ENCODE data around the gene ZNF311.
"Not testable (repeated sequence)": the region's sequence is repeated elsewhere in the genome, so short reads cannot be mapped to it uniquely, and the experiment has no call there.

ZNF311 gene

GRCh38 chr6:28953585-28954258 lies 51.4 kb downstream of the ZNF311 start:
- peak overlapping the region; percentile 63 for H3K4me3 ChIP-seq (replicated peaks; ENCODE audit: low read depth, low read length)
- no peak for TF ChIP-seq CTCF (IDR thresholded peaks at IDR 0.05; ENCODE audit: low read length, missing control alignments)

GRCh38 chr6:28953039-28953584 lies 52.0 kb downstream of the ZNF311 start:
- DNase-seq (ENCODE audit: low read depth) = peak; percentile 63
- TF ChIP-seq CTCF (IDR thresholded peaks at IDR 0.05; ENCODE audit: low read length, missing control alignments) = no peak
- peak overlapping the region; percentile 63 for H3K4me3 ChIP-seq (replicated peaks; ENCODE audit: low read depth, low read length)

More at GRCh38 chr6:28953585-28954258, 51.4 kb downstream of the ZNF311 start:
- peak; percentile 26 for DNase-seq (ENCODE audit: low read depth)

- DNase-seq (ENCODE audit: low read depth); H3K4me3 ChIP-seq (replicated peaks; ENCODE audit: low read depth, low read length): not testable (repeated sequence)
Measured at GRCh38 chr6:28949656-28950195, 55.4 kb downstream of the ZNF311 start.

GRCh38 chr6:28948782-28949486 lies 56.2 kb downstream of the ZNF311 start:
- no peak for DNase-seq (ENCODE audit: low read depth)
- no peak overlapping the region for H3K4me3 ChIP-seq (replicated peaks; ENCODE audit: low read depth, low read length)
- no peak for TF ChIP-seq CTCF (IDR thresholded peaks at IDR 0.05; ENCODE audit: low read length, missing control alignments)

- peak; percentile 23 for DNase-seq (ENCODE audit: low read depth)
- H3K4me3 ChIP-seq (replicated peaks; ENCODE audit: low read depth, low read length) = no peak overlapping the region
- TF ChIP-seq CTCF (IDR thresholded peaks at IDR 0.05; ENCODE audit: low read length, missing control alignments) = no peak
Measured at GRCh38 chr6:28947831-28948270, 57.3 kb downstream of the ZNF311 start.

GRCh38 chr6:28947067-28947765 lies 57.9 kb downstream of the ZNF311 start:
- TF ChIP-seq CTCF (IDR thresholded peaks at IDR 0.05; ENCODE audit: low read length, missing control alignments) = no peak
- no peak for DNase-seq (ENCODE audit: low read depth)

GRCh38 chr6:28945349-28945748 lies 59.8 kb downstream of the ZNF311 start:
- TF ChIP-seq CTCF (IDR thresholded peaks at IDR 0.05; ENCODE audit: low read length, missing control alignments) = no peak
- H3K4me3 ChIP-seq (replicated peaks; ENCODE audit: low read depth, low read length) = no peak overlapping the region
- no peak for DNase-seq (ENCODE audit: low read depth)

More at GRCh38 chr6:28947067-28947765, 57.9 kb downstream of the ZNF311 start:
- no peak overlapping the region for H3K4me3 ChIP-seq (replicated peaks; ENCODE audit: low read depth, low read length)

All from fibroblast of pulmonary artery (primary cell).